GM12878 (cell line): Measurements from ENCODE around the gene MMP13. TPM values are rescaled to one million over a fixed set of nuclear protein-coding genes. Genes with fewer than 3 reads are reported as not detected.

Experiments
- BMI1 ChIP-seq: fragments of 450-650 bp; IDR thresholded peaks from 2 replicates; pipeline ENCODE4 v1.6.1; 2016; ENCODE audit warnings: mild to moderate bottlenecking, moderate library complexity, borderline replicate concordance
- CREB1 ChIP-seq: IDR thresholded peaks from 2 replicates; pipeline ENCODE4 v1.6.1; 2012; ENCODE audit warnings: low read depth, mild to moderate bottlenecking, inconsistent platforms
- CREM ChIP-seq: IDR thresholded peaks from 2 replicates; pipeline ENCODE4 v1.6.1; 2014; ENCODE audit warnings: antibody characterized with exemption, low read depth
- HDAC2 ChIP-seq: fragments of 200-600 bp; sonication (generic); IDR thresholded peaks from 2 replicates; pipeline ENCODE4 v1.6.1; 2017
- HDAC6 ChIP-seq: fragments of 200-600 bp; sonication (generic); IDR thresholded peaks from one replicate; pipeline ENCODE4 v1.8.0; 2017; ENCODE audit warnings: antibody characterized with exemption; ENCODE audit not compliant: unreplicated experiment
- IKZF1 ChIP-seq: fragments of 450-650 bp; conservative IDR thresholded peaks from 2 replicates; pipeline ENCODE4 v1.6.1; 2017; ENCODE audit warnings: antibody characterized with exemption, mild to moderate bottlenecking
- KAT2A ChIP-seq: conservative IDR thresholded peaks from 2 replicates; pipeline ENCODE4 v1.6.1; 2011; ENCODE audit warnings: low read depth, low read length; ENCODE audit not compliant: control insufficient read depth
- LARP7 ChIP-seq: fragments of 450-650 bp; IDR thresholded peaks from 2 replicates; pipeline ENCODE4 v1.6.1; 2017; ENCODE audit warnings: mild to moderate bottlenecking
- NFYB ChIP-seq: IDR thresholded peaks from 2 replicates; pipeline ENCODE4 v1.6.1; 2011; ENCODE audit warnings: low read depth, mild to moderate bottlenecking, low read length, improper control_type of control experiment, moderate library complexity; ENCODE audit not compliant: insufficient read depth
- PAX5 ChIP-seq: IDR thresholded peaks from 2 replicates; pipeline ENCODE4 v1.6.1; 2011; ENCODE audit warnings: low read depth, low read length, borderline replicate concordance
- RBBP5 ChIP-seq: fragments of 200-600 bp; sonication (generic); conservative IDR thresholded peaks from 2 replicates; pipeline ENCODE4 v1.6.1; 2016
- STAT1 ChIP-seq: fragments of 450-650 bp; conservative IDR thresholded peaks from 2 replicates; pipeline ENCODE4 v1.6.1; 2014; ENCODE audit warnings: antibody characterized with exemption, mild to moderate bottlenecking
- TAF1 ChIP-seq: IDR thresholded peaks from 2 replicates; pipeline ENCODE4 v1.6.1; 2011; ENCODE audit warnings: mild to moderate bottlenecking, low read depth, low read length, borderline replicate concordance
- TCF12 ChIP-seq: IDR thresholded peaks from 2 replicates; pipeline ENCODE4 v1.6.1; 2011; ENCODE audit warnings: low read depth, mild to moderate bottlenecking, low read length
- WRNIP1 ChIP-seq: IDR thresholded peaks from 2 replicates; pipeline ENCODE4 v1.6.1; 2011; ENCODE audit warnings: low read depth, low read length, improper control_type of control experiment, borderline replicate concordance
- ZBTB33 ChIP-seq: fragments of 450-650 bp; IDR thresholded peaks from 2 replicates; pipeline ENCODE4 v1.6.1; 2017; ENCODE audit warnings: mild to moderate bottlenecking
- ZNF592 ChIP-seq: fragments of 450-650 bp; IDR thresholded peaks from 2 replicates; pipeline ENCODE4 v1.6.1; 2017; ENCODE audit warnings: mild to moderate bottlenecking, moderate library complexity
- polyA plus RNA-seq, 11 experiments: library from polyadenylated mRNA; depleted of rRNA in 4 of 11; unstranded in 6 of 11; stranded (reverse) in 5 of 11; fragments of >200 nt; fragmentation: Nextera tagmentation in 4 of 11; fragmentation: Illumina TruSeq in 1 of 11; extraction: Ambion mirVana in 4 of 11; extraction: Trizol in 1 of 11; gene quantifications; 1 replicate in 1 of 11; 2 replicates in 10 of 11; pipeline versions ENCODE4 v1.2.1 to v1.2.3, GENCODE V29; 2011 to 2016; ENCODE audit warnings: inconsistent platforms in 2 of 11, missing spikeins in 2 of 11, low read depth in 1 of 11
- total RNA-seq, 4 experiments: library from RNA; depleted of rRNA in 3 of 4; stranded (reverse); fragments of >200 nt in 3 of 4; fragmentation: Illumina TruSeq in 1 of 4; extraction: Trizol in 1 of 4; gene quantifications; 2 replicates each; pipeline versions ENCODE4 v1.2.1 to v1.2.3, GENCODE V29; 2013 to 2021
- TF ChIP-seq, protein P1 (sequence below): IDR thresholded peaks from 2 replicates; pipeline ENCODE4 v1.6.1; 2011; ENCODE audit warnings: borderline replicate concordance, low read depth, mild to moderate bottlenecking, moderate library complexity, mixed read lengths, low read length; ENCODE audit not compliant: insufficient read depth; ENCODE audit errors: extremely low read length
- TF ChIP-seq, protein P2 (sequence below): fragments of 450-650 bp; IDR thresholded peaks from 2 replicates; pipeline ENCODE4 v1.6.1; 2016; ENCODE audit warnings: mild to moderate bottlenecking, moderate library complexity, borderline replicate concordance
- TF ChIP-seq, protein P3 (sequence below): IDR thresholded peaks from 2 replicates; pipeline ENCODE4 v1.6.1; 2012; ENCODE audit warnings: low read depth, low read length, improper control_type of control experiment

Gene MMP13
- total and polyA plus RNA-seq, 10 of the 15 experiments (the other 5 are each of a cell fraction or from before 2014, with no cell fraction given) = 0.05 TPM; not detected in 9

DNA sequence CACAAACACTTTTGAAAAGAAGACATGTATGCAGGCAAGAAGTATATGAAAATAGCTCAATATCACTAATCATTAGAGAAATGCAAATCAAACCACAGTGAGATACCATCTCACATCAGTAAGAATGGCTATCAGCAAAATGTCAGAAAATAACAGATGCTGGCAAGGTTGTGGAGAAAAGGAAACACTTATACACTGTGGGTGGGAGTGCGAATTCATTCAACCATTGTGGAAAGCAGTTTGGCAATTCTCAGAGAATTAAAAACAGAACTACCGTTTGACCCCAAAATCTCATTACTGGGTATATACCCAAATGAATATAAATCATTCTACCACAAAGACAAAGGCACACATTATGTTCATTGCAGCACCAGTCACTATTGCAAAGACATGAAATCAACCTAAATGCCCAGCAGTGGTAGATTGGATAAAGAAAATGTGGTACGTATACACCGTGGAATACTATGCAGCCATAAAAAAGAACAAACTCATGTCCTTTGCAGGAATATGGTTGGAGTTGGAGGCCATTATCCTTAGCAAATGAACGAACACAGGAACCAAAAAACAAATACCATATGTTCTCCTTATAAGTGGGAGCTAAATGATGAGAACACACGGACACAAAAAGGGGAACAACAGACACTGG is 18.5 kb downstream of the MMP13 start (continued):
- TF ChIP-seq, protein P1, sequence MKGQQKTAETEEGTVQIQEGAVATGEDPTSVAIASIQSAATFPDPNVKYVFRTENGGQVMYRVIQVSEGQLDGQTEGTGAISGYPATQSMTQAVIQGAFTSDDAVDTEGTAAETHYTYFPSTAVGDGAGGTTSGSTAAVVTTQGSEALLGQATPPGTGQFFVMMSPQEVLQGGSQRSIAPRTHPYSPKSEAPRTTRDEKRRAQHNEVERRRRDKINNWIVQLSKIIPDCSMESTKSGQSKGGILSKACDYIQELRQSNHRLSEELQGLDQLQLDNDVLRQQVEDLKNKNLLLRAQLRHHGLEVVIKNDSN = no peak
- TF ChIP-seq, protein P2, sequence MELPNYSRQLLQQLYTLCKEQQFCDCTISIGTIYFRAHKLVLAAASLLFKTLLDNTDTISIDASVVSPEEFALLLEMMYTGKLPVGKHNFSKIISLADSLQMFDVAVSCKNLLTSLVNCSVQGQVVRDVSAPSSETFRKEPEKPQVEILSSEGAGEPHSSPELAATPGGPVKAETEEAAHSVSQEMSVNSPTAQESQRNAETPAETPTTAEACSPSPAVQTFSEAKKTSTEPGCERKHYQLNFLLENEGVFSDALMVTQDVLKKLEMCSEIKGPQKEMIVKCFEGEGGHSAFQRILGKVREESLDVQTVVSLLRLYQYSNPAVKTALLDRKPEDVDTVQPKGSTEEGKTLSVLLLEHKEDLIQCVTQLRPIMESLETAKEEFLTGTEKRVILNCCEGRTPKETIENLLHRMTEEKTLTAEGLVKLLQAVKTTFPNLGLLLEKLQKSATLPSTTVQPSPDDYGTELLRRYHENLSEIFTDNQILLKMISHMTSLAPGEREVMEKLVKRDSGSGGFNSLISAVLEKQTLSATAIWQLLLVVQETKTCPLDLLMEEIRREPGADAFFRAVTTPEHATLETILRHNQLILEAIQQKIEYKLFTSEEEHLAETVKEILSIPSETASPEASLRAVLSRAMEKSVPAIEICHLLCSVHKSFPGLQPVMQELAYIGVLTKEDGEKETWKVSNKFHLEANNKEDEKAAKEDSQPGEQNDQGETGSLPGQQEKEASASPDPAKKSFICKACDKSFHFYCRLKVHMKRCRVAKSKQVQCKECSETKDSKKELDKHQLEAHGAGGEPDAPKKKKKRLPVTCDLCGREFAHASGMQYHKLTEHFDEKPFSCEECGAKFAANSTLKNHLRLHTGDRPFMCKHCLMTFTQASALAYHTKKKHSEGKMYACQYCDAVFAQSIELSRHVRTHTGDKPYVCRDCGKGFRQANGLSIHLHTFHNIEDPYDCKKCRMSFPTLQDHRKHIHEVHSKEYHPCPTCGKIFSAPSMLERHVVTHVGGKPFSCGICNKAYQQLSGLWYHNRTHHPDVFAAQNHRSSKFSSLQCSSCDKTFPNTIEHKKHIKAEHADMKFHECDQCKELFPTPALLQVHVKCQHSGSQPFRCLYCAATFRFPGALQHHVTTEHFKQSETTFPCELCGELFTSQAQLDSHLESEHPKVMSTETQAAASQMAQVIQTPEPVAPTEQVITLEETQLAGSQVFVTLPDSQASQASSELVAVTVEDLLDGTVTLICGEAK = no peak
- TF ChIP-seq WRNIP1 (no peak), BMI1 (0 out of 2 replicates have a peak, but pooled peaks have one; percentile 20), TCF12 (no peak), PAX5 (no peak), HDAC6 (no peak), CREB1 (no peak), LARP7 (no peak), TAF1 (no peak), HDAC2 (no peak), ZBTB33 (no peak), RBBP5 (no peak), STAT1 (no peak), NFYB (no peak), CREM (no peak), ZNF592 (no peak), IKZF1 (peak; percentile 57; the same call in 1 of the 2 replicates), KAT2A (no peak)
- TF ChIP-seq, protein P3, sequence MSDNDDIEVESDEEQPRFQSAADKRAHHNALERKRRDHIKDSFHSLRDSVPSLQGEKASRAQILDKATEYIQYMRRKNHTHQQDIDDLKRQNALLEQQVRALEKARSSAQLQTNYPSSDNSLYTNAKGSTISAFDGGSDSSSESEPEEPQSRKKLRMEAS = no peak
